Measurements from ENCODE around the gene FJX1.

DNA sequence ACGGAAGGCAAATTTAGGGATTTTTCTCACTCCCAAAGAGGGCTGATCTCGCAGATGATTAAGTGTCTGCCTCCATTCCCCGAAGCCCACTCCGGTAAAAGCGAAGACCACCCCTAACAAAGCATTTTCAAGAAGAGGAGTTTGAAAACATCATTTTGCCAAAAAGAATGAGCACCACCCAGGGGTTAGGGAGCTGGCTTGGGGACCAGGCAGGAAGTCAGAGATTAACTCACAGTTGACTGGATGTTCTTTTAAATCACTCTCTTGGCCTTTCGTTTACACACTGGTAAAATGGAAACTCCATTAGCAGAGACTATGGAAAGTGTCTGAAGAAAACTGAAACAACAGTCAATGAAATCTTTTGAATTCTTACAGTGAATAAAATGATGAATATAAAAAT is 36.5 kb downstream of the FJX1 start:
- TF ChIP-seq TAF1 (IDR thresholded peaks at IDR 0.05; ENCODE audit: borderline replicate concordance, low read depth, low read length) (no peak), POLR2AphosphoS5 (IDR thresholded peaks at IDR 0.05; ENCODE audit: low read depth, low read length) (no peak)

Data from GM12892 (cell line).